Left lung (tissue), 10 donors: Measurements from ENCODE around the gene DNAH1. TPM values are rescaled to one million over a fixed set of nuclear protein-coding genes. Genes with fewer than 3 reads are reported as not detected.

Experiments used
- ATAC-seq: fragments of 200-7000 bp; cut with Tn5 transposase; one replicate; pipeline ENCODE4 v1.9.1; 2020; ENCODE audit warnings: moderate library complexity
- DNase-seq, 4 donors: peaks; one replicate each; pipeline ENCODE4 v3.0.0-alpha.2; 2013 to 2020
- H3K27ac ChIP-seq, 2 donors: fragments of 200-600 bp; sonication (generic) in 1 of 2; one replicate each; pipeline versions ENCODE4 v1.5.0 to v1.8.0; 2020 to 2021
- H3K27me3 ChIP-seq, 2 donors: fragments of 200-600 bp; sonication (generic) in 1 of 2; one replicate each; pipeline versions ENCODE4 v1.5.0 to v1.8.0; 2020 to 2021
- H3K36me3 ChIP-seq, 2 donors: fragments of 200-600 bp; sonication (generic) in 1 of 2; one replicate each; pipeline versions ENCODE4 v1.5.0 to v1.8.0; 2020 to 2021
- H3K4me1 ChIP-seq, 2 donors: fragments of 200-600 bp; one replicate each; pipeline ENCODE4 v1.8.0; 2021
- H3K4me3 ChIP-seq, 2 donors: fragments of 200-600 bp; sonication (generic) in 1 of 2; one replicate each; pipeline versions ENCODE4 v1.5.0 to v1.8.0; 2020 to 2021; ENCODE audit warnings: mild to moderate bottlenecking in 1 of 2
- H3K9me3 ChIP-seq, 2 donors: fragments of 200-600 bp; sonication (generic) in 1 of 2; one replicate each; pipeline versions ENCODE4 v1.5.0 to v1.8.0; 2020 to 2021
- CTCF ChIP-seq, 2 donors: fragments of 200-600 bp; sonication (generic) in 1 of 2; IDR thresholded peaks; one replicate each; pipeline versions ENCODE4 v1.5.0 to v1.8.0; 2021; ENCODE audit warnings: antibody characterized with exemption in 2 of 2
- intact Hi-C, 2 donors: fragments of 100-400 bp; cut with DNase I; formaldehyde crosslinking; loops; one replicate each; pipeline versions ENCODE4 v1.11.2 to v1.14.2; 2022
- polyA plus RNA-seq, 6 donors: library from polyadenylated mRNA; unstranded; fragments of 120-200 nt; gene quantifications; one replicate each; pipeline ENCODE4 v1.2.1, GENCODE V29; 2013; ENCODE audit not compliant: insufficient read length in 6 of 6
- total RNA-seq, 2 donors: library from RNA; stranded (reverse); fragmentation: NEBNext Ultra II Directional; extraction: Animal tissue kit (Norgen Biotek cat#: 25700); gene quantifications; one replicate each; pipeline ENCODE4 v1.2.1, GENCODE V29; 2021
- donor health status: DM: no; HTN: yes; CAD: no.
- donor health status: DM: no; HTN: no; CAD: no.

The DNAH1 gene
- total and polyA plus RNA-seq, 8 donors = 6.5 to 14.0 (median 9.9) TPM

DNA sequence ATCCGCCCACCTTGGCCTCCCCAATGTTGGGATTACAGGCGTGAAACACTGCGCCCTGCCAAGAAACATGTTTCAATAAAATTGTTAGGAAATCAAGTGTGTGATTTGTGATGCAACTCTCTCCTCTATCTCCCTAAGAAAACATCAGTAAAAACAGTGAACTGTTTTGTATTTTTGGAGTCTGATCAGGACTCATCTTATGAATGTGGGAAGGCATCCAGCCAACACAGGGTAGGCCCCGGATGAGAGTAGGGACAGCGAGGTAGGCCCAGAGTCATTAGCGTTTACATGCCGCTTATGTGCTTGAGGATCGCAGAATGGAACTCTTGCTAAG, 29.4 kb upstream of the DNAH1 start:
- Histone ChIP-seq H3K4me1 (peaks cover 6 to 27% of the 10 kb centered on the region in 2 donors), H3K9me3 (no peaks in the 10 kb centered on the region), H3K27me3 (no peaks in the 10 kb centered on the region), H3K27ac (peak overlapping the region; percentile 99), H3K36me3 (peaks cover 0 to 15% of the 10 kb centered on the region in 2 donors), H3K4me3 (peak overlapping the region; percentile 55 to 81)
- ATAC-seq = no peak
- peak in 2 of 4 donors; percentile 13 to 29 for DNase-seq
- intact Hi-C loops = no loop called here
- TF ChIP-seq CTCF (IDR thresholded peaks at IDR 0.05) = no peak

GRCh38 chr3:52288674-52289073, 27.4 kb upstream of the DNAH1 start:
- Histone ChIP-seq H3K9me3 (no peaks in the 10 kb centered on the region), H3K27ac (peak overlapping the region; percentile 99)
- intact Hi-C loops = no loop called here

DNA sequence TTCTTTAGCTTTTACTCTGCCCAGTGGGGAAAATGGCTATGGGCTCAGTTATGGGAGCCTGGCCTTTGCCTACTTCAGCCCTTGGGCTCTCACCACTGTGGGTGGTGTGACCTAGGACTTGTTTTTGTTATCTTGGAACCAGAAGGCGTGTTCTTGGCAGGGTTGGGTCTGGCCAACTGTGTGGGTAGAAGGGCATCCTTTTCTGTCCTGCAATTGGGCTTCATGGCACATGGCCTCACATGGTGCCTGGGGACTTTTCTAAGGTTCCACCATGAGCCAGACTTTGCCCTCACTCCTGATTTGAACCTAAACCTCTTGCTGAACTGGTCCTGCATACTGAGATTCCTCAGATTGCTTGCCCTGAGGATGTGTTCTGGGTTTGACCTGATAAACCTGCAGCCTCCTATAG, 26.8 kb upstream of the DNAH1 start:
- Histone ChIP-seq H3K36me3 (peaks cover 0 to 41% of the 10 kb centered on the region in 2 donors), H3K4me3 (no peak overlapping the region), H3K27ac (no peak overlapping the region), H3K4me1 (peaks cover 6 to 22% of the 10 kb centered on the region in 2 donors), H3K9me3 (no peaks in the 10 kb centered on the region), H3K27me3 (no peaks in the 10 kb centered on the region)
- ATAC-seq (no peak), DNase-seq (peak in 1 of 4 donors; percentile 15)
- TF ChIP-seq CTCF (IDR thresholded peaks at IDR 0.05) = no peak
- intact Hi-C loops = no loop called here

More at GRCh38 chr3:52288674-52289073, 27.4 kb upstream of the DNAH1 start:
- H3K4me3 ChIP-seq = peak overlapping the region; percentile 55 to 81
- peak in 1 of 4 donors; percentile 17 for DNase-seq
- no peaks in the 10 kb centered on the region for H3K27me3 ChIP-seq
- H3K4me1 ChIP-seq = peaks cover 6 to 22% of the 10 kb centered on the region in 2 donors
- no peak for ATAC-seq
- TF ChIP-seq CTCF (IDR thresholded peaks at IDR 0.05) = no peak
- H3K36me3 ChIP-seq = peaks cover 0 to 34% of the 10 kb centered on the region in 2 donors

DNA sequence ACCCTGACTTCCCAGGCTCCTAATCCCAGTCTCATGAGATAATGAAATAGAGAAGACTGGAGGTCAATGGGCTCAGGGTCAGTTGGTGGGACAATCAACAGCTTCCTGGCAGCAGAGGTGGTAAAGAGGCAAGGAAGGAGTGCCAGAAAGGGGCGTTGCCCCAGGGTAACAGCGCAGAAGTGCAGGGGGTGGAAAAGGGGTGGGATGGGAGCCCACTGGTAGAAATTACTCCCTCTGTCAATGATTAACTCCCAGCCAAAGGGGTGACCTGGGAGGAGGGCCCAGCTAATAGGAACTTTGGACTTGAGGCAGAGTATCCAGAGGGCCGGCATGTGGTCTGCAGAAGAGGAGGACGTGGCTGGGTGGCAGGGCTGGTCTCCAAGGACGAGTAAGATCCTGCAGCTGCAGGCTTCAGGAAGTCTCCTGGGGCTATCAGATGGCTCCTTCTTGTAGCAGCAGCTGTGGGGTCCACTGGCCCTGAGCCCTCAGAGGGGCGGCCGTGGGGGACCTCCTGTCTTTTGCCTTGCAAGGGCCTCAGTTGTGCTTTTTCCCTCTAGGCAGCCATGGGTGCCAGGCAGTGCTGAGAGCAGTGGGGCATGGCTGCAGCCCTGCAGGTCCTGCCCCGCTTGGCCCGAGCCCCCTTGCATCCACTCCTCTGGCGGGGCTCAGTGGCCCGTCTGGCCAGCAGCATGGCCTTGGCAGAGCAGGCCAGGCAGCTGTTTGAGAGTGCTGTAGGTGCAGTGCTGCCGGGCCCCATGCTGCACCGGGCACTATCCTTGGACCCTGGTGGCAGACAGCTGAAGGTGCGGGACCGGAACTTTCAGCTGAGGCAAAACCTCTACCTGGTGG, 26.1 kb upstream of the DNAH1 start:
- ATAC-seq (no peak), DNase-seq (peak in 2 of 4 donors; percentile 28 to 69)
- no peak for TF ChIP-seq CTCF (IDR thresholded peaks at IDR 0.05)
- Histone ChIP-seq H3K4me3 (no peak overlapping the region), H3K27me3 (no peaks in the 10 kb centered on the region), H3K27ac (no peak overlapping the region), H3K9me3 (no peaks in the 10 kb centered on the region), H3K36me3 (peaks cover 0 to 47% of the 10 kb centered on the region in 2 donors), H3K4me1 (peaks cover 6 to 22% of the 10 kb centered on the region in 2 donors)
- intact Hi-C loops = loop anchor here in 1 of 2 donors (5.0 kb wide), 1 partner anchor 47 kb away; no protein-coding TSS in a partner anchor
